OCI-LY3 (cell line): Measurements from ENCODE around the gene SPEM2.

Experiments used
- EZH2phosphoT487 ChIP-seq: fragments of 200-600 bp; shearing (Covaris generic); IDR thresholded peaks from 2 replicates; pipeline ENCODE4 v1.6.1; 2018; ENCODE audit warnings: antibody characterized with exemption, mixed run types, low read depth
- TF ChIP-seq, protein P1 (sequence below): fragments of 200-600, 300-600 bp; sonication (generic); IDR thresholded peaks from 2 replicates; pipeline ENCODE4 v1.5.1; 2014; ENCODE audit warnings: antibody characterized with exemption, low read length, low read depth

DNA sequence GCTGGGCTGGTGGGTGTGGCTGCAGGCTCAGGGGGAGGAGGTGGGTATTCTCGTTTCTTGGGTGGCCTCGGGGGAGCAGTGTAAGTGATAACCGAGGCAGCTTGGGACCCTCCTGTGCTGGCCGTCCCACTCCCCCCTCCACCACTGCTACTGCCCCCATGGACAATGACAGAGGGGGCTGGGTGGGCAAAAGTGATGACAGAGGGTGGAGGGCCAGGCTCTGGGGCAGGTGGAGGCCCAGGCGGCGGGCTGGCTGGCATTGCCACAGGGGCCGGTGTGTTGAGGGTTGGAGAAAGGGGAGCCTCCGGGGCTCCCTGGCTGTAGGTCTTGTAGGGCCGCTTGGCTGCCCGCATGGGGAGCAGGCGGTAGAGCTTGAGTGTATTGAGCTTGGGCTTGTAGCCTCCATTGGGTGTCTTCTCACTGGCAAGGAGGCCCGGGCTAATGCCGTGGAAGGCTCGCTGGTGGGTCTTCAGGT, 38.0 kb downstream of the SPEM2 start:
- TF ChIP-seq, protein P1, sequence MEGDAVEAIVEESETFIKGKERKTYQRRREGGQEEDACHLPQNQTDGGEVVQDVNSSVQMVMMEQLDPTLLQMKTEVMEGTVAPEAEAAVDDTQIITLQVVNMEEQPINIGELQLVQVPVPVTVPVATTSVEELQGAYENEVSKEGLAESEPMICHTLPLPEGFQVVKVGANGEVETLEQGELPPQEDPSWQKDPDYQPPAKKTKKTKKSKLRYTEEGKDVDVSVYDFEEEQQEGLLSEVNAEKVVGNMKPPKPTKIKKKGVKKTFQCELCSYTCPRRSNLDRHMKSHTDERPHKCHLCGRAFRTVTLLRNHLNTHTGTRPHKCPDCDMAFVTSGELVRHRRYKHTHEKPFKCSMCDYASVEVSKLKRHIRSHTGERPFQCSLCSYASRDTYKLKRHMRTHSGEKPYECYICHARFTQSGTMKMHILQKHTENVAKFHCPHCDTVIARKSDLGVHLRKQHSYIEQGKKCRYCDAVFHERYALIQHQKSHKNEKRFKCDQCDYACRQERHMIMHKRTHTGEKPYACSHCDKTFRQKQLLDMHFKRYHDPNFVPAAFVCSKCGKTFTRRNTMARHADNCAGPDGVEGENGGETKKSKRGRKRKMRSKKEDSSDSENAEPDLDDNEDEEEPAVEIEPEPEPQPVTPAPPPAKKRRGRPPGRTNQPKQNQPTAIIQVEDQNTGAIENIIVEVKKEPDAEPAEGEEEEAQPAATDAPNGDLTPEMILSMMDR: no peak
- TF ChIP-seq EZH2phosphoT487: no peak
